ENCODE data around the gene PKD2L1.
"Not testable (repeated sequence)": the region's sequence is repeated elsewhere in the genome, so short reads cannot be mapped to it uniquely, and the experiment has no call there.

The PKD2L1 gene

GRCh38 chr10:100330079-100330478 lies at the start of gene PKD2L1:
Gene PKD2L1, minus strand, starts transcription at chr10:100330228. Its CDS starts 125 bp downstream, at chr10:100330103.
- DNase-seq, result no peak

GRCh38 chr10:100377830-100378229 lies 47.8 kb upstream of the PKD2L1 start:
- no peak for DNase-seq

- not testable (repeated sequence) for DNase-seq
Measured at GRCh38 chr10:100376656-100377055, 46.6 kb upstream of the PKD2L1 start.

GRCh38 chr10:100374677-100375353 lies 44.8 kb upstream of the PKD2L1 start:
- DNase-seq, result not testable (repeated sequence)

- DNase-seq, result no peak
Measured at GRCh38 chr10:100374200-100374655, 44.2 kb upstream of the PKD2L1 start.

- peak; percentile 97 to 99 (median 98) for DNase-seq
Measured at GRCh38 chr10:100373298-100374199, 43.5 kb upstream of the PKD2L1 start.

GRCh38 chr10:100372415-100373297 lies 42.6 kb upstream of the PKD2L1 start:
- peak in 1 of 3 donors; percentile 16 for DNase-seq

GRCh38 chr10:100371482-100372027 lies 41.5 kb upstream of the PKD2L1 start:
- DNase-seq, result no peak

- peak; percentile 81 to 96 (median 92) for DNase-seq
Measured at GRCh38 chr10:100370714-100371481, 40.9 kb upstream of the PKD2L1 start.

GRCh38 chr10:100368721-100369120 lies 38.7 kb upstream of the PKD2L1 start:
- DNase-seq, result no peak

GRCh38 chr10:100364735-100365391 lies 34.8 kb upstream of the PKD2L1 start:
- DNase-seq, result peak; percentile 51 to 70 (median 57)

GRCh38 chr10:100364175-100364574 lies 34.1 kb upstream of the PKD2L1 start:
- no peak for DNase-seq

GRCh38 chr10:100362570-100363496 lies 32.8 kb upstream of the PKD2L1 start:
- DNase-seq, result no peak

- DNase-seq, result no peak
Measured at GRCh38 chr10:100360234-100360633, 30.2 kb upstream of the PKD2L1 start.

- DNase-seq, result no peak
Measured at GRCh38 chr10:100359529-100360150, 29.6 kb upstream of the PKD2L1 start.

- DNase-seq, result no peak
Measured at GRCh38 chr10:100359030-100359432, 29.0 kb upstream of the PKD2L1 start.

- DNase-seq, result no peak
Measured at GRCh38 chr10:100357059-100357858, 27.2 kb upstream of the PKD2L1 start.

Data from suppressor macrophage treated with lipopolysaccharide for 1 hour (primary cell).